Measurements from ENCODE around the gene ZDHHC14. TPM values are rescaled to one million over a fixed set of nuclear protein-coding genes. Genes with fewer than 3 reads are reported as not detected.

The ZDHHC14 gene
- total RNA-seq, 4 donors from 2014 or later, result 7.1 to 11.4 (median 9.8) TPM

GRCh38 chr6:157520117-157520406 is 139.1 kb downstream of the ZDHHC14 start:
- H3K9me3 ChIP-seq, result no peaks in the 10 kb centered on the region
- no peak overlapping the region for H3K27ac ChIP-seq (replicated peaks in 1 of 4)
- no peak for DNase-seq (ENCODE audit: extremely low spot score)
- no peaks in the 10 kb centered on the region for H3K4me1 ChIP-seq
- intact Hi-C loops (cut with DNase I), result no loop called here
- H3K36me3 ChIP-seq, result no peaks in the 10 kb centered on the region
- H3K27me3 ChIP-seq, result no peaks in the 10 kb centered on the region
- H3K4me3 ChIP-seq, result no peak overlapping the region
- WGBS, result 90% methylated on average over 2 of the region's 2 CpGs
- no peak for TF ChIP-seq POLR2A (IDR thresholded peaks at IDR 0.05; ENCODE audit: low read depth)
- TF ChIP-seq POLR2AphosphoS5 (IDR thresholded peaks at IDR 0.05), result no peak
- TF ChIP-seq, protein P1, sequence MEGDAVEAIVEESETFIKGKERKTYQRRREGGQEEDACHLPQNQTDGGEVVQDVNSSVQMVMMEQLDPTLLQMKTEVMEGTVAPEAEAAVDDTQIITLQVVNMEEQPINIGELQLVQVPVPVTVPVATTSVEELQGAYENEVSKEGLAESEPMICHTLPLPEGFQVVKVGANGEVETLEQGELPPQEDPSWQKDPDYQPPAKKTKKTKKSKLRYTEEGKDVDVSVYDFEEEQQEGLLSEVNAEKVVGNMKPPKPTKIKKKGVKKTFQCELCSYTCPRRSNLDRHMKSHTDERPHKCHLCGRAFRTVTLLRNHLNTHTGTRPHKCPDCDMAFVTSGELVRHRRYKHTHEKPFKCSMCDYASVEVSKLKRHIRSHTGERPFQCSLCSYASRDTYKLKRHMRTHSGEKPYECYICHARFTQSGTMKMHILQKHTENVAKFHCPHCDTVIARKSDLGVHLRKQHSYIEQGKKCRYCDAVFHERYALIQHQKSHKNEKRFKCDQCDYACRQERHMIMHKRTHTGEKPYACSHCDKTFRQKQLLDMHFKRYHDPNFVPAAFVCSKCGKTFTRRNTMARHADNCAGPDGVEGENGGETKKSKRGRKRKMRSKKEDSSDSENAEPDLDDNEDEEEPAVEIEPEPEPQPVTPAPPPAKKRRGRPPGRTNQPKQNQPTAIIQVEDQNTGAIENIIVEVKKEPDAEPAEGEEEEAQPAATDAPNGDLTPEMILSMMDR (IDR thresholded peaks at IDR 0.05), result no peak
- no peak for TF ChIP-seq EP300 (IDR thresholded peaks at IDR 0.05)

DNA sequence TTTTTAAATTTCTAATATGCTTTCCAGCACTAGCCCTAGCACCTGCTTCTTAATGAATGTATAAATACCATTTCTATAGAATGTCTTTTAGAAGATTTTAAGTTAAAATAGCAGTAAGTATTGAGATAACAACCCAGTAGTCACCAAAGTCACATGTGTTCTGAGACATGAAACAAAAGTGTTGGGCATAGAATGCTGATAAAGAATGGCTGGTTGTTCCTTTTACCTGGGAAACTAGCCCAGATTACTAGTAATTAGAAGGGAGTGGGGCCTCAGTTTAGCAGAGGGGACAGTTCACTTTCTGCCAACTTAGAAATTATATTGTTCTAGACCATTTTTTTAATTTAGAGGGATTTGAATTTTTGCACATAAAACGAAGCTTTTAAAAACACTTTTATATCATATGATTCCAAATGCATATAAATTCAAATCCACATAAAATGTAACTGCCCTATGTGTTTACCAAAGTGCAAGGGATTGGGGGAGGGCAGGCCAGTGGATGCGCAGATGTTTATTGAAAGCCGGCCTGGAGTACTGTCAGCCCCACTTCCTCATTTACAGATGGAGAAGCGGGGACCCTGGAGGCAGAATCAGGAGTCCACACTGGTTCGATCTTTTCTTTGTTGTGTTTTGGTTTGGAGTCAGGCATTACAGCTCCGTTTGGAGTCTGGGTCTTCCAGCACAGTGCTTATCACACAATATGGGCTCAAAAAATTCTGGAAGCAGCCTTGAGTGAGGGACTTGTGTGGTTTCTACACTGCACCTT is 139.8 kb downstream of the ZDHHC14 start:
- no peaks in the 10 kb centered on the region for H3K4me1 ChIP-seq
- TF ChIP-seq, protein P1 (IDR thresholded peaks at IDR 0.05), result no peak
- TF ChIP-seq POLR2AphosphoS5 (IDR thresholded peaks at IDR 0.05), result no peak
- no peak for TF ChIP-seq POLR2A (IDR thresholded peaks at IDR 0.05; ENCODE audit: low read depth)
- no peak for TF ChIP-seq EP300 (IDR thresholded peaks at IDR 0.05)
- no peak overlapping the region for H3K4me3 ChIP-seq
- H3K27me3 ChIP-seq, result no peaks in the 10 kb centered on the region
- WGBS, result 94% methylated on average over 6 of the region's 6 CpGs
- H3K36me3 ChIP-seq, result no peaks in the 10 kb centered on the region
- no peaks in the 10 kb centered on the region for H3K9me3 ChIP-seq
- DNase-seq (ENCODE audit: extremely low spot score), result no peak
- intact Hi-C loops (cut with DNase I), result no loop called here
- H3K27ac ChIP-seq (replicated peaks in 1 of 4), result no peak overlapping the region

GRCh38 chr6:157521362-157522335 is 140.7 kb downstream of the ZDHHC14 start:
- no peak for DNase-seq (ENCODE audit: extremely low spot score)
- intact Hi-C loops (cut with DNase I), result no loop called here
- WGBS, result 89% methylated on average over 10 of the region's 10 CpGs
- peaks cover 0 to 5% (median under 1%) of the 10 kb centered on the region in 4 donors for H3K4me1 ChIP-seq
- no peaks in the 10 kb centered on the region for H3K9me3 ChIP-seq
- no peak overlapping the region for H3K27ac ChIP-seq (replicated peaks in 1 of 4)
- TF ChIP-seq, protein P1 (IDR thresholded peaks at IDR 0.05), result no peak
- TF ChIP-seq POLR2A (IDR thresholded peaks at IDR 0.05; ENCODE audit: low read depth) (no peak), EP300 (IDR thresholded peaks at IDR 0.05) (no peak), POLR2AphosphoS5 (IDR thresholded peaks at IDR 0.05) (no peak)
- H3K36me3 ChIP-seq, result no peaks in the 10 kb centered on the region
- no peak overlapping the region for H3K4me3 ChIP-seq
- H3K27me3 ChIP-seq, result no peaks in the 10 kb centered on the region

- intact Hi-C loops (cut with DNase I), result no loop called here
- H3K4me1 ChIP-seq, result peaks cover 0 to 13% (median 8%) of the 10 kb centered on the region in 4 donors
- WGBS, result 97% methylated on average over 1 of the region's 1 CpG
These were observed 141.5 kb downstream of the ZDHHC14 start for GRCh38 chr6:157522472-157522871.

More at GRCh38 chr6:157522472-157522871, 141.5 kb downstream of the ZDHHC14 start:
- Histone ChIP-seq H3K27ac (replicated peaks in 1 of 4) (no peak overlapping the region), H3K9me3 (no peaks in the 10 kb centered on the region), H3K36me3 (no peaks in the 10 kb centered on the region), H3K27me3 (no peaks in the 10 kb centered on the region), H3K4me3 (no peak overlapping the region)
- no peak for TF ChIP-seq POLR2A (IDR thresholded peaks at IDR 0.05; ENCODE audit: low read depth)
- TF ChIP-seq, protein P1 (IDR thresholded peaks at IDR 0.05), result no peak
- no peak for TF ChIP-seq POLR2AphosphoS5 (IDR thresholded peaks at IDR 0.05)
- no peak for DNase-seq (ENCODE audit: extremely low spot score)
